H9 (cell line): Measurements from ENCODE around the gene SPINK1. TPM values are rescaled to one million over a fixed set of nuclear protein-coding genes. Genes with fewer than 3 reads are reported as not detected.

Experiments used
- DNase-seq: peaks from one replicate; pipeline ENCODE4 v3.0.0-alpha.2; 2017
- H2AFZ ChIP-seq: one replicate; pipeline ENCODE4 v1.6.1; 2013; ENCODE audit warnings: mild to moderate bottlenecking, low read length, control low read depth, moderate library complexity
- H2AK5ac ChIP-seq: 2 replicates; pipeline ENCODE4 v1.6.1; 2013; ENCODE audit warnings: low read length, control low read depth, mixed read lengths; ENCODE audit not compliant: insufficient read length
- H2BK120ac ChIP-seq: one replicate; pipeline ENCODE4 v1.6.1; 2013; ENCODE audit warnings: low read depth, mild to moderate bottlenecking, low read length, control low read depth, inconsistent platforms; ENCODE audit not compliant: poor library complexity, severe bottlenecking
- H2BK12ac ChIP-seq: 2 replicates; pipeline ENCODE4 v1.6.1; 2013; ENCODE audit warnings: low read length, control low read depth, mixed read lengths, low read depth; ENCODE audit not compliant: insufficient read length
- H2BK15ac ChIP-seq: 2 replicates; pipeline ENCODE4 v1.6.1; 2013; ENCODE audit warnings: low read depth, low read length, control low read depth
- H2BK20ac ChIP-seq: one replicate; pipeline ENCODE4 v1.6.1; 2013; ENCODE audit warnings: low read depth, mild to moderate bottlenecking, low read length, control low read depth, inconsistent platforms; ENCODE audit not compliant: poor library complexity, severe bottlenecking
- H2BK5ac ChIP-seq: 2 replicates; pipeline ENCODE4 v1.6.1; 2013; ENCODE audit warnings: low read length, control low read depth, mixed read lengths; ENCODE audit not compliant: insufficient read length
- H3K14ac ChIP-seq: 2 replicates; pipeline ENCODE4 v1.6.1; 2013; ENCODE audit warnings: low read length, control low read depth; ENCODE audit not compliant: insufficient read depth
- H3K18ac ChIP-seq: 2 replicates; pipeline ENCODE4 v1.6.1; 2013; ENCODE audit warnings: low read depth, mild to moderate bottlenecking, mixed read lengths, low read length, control low read depth; ENCODE audit not compliant: insufficient read length
- H3K23ac ChIP-seq: 2 replicates; pipeline ENCODE4 v1.6.1; 2013; ENCODE audit warnings: low read length, control low read depth, mixed read lengths, low read depth; ENCODE audit not compliant: insufficient read length
- H3K23me2 ChIP-seq: 2 replicates; pipeline ENCODE4 v1.6.1; 2013; ENCODE audit warnings: low read depth, mild to moderate bottlenecking, mixed read lengths, low read length, control low read depth; ENCODE audit not compliant: insufficient read length, poor library complexity, severe bottlenecking
- H3K27ac ChIP-seq: 2 replicates; pipeline ENCODE4 v1.5.1; 2013; ENCODE audit warnings: low read length, control low read depth, mixed read lengths, low read depth; ENCODE audit not compliant: insufficient read length
- H3K27me3 ChIP-seq: 2 replicates; pipeline ENCODE4 v1.6.1; 2013; ENCODE audit warnings: low read length, control low read depth, inconsistent platforms; ENCODE audit not compliant: insufficient read depth
- H3K4ac ChIP-seq: 2 replicates; pipeline ENCODE4 v1.6.1; 2013; ENCODE audit warnings: low read depth, mild to moderate bottlenecking, control low read depth, inconsistent platforms, low read length, moderate library complexity
- H3K4me1 ChIP-seq: 2 replicates; pipeline ENCODE4 v1.6.1; 2013; ENCODE audit warnings: low read length, control low read depth, inconsistent platforms; ENCODE audit not compliant: insufficient read depth
- H3K4me2 ChIP-seq: 2 replicates; pipeline ENCODE4 v1.6.1; 2013; ENCODE audit warnings: low read length, control low read depth, mixed read lengths; ENCODE audit not compliant: insufficient read length, insufficient read depth
- H3K56ac ChIP-seq: 2 replicates; pipeline ENCODE4 v1.6.1; 2013; ENCODE audit warnings: low read depth, mild to moderate bottlenecking, mixed read lengths, low read length, control low read depth; ENCODE audit not compliant: insufficient read length
- H3K79me1 ChIP-seq: 2 replicates; pipeline ENCODE4 v1.6.1; 2013; ENCODE audit warnings: low read depth, mild to moderate bottlenecking, moderate library complexity, low read length, control low read depth, inconsistent platforms; ENCODE audit not compliant: insufficient read depth, poor library complexity, severe bottlenecking
- H3K79me2 ChIP-seq: 2 replicates; pipeline ENCODE4 v1.6.1; 2013; ENCODE audit warnings: low read length, control low read depth, inconsistent platforms; ENCODE audit not compliant: insufficient read depth
- H3K9ac ChIP-seq: 2 replicates; pipeline ENCODE4 v1.6.1; 2013; ENCODE audit warnings: low read length, control low read depth, mixed read lengths; ENCODE audit not compliant: insufficient read length; ENCODE audit errors: extremely low read depth
- H3K9me3 ChIP-seq: one replicate; pipeline ENCODE4 v1.6.1; 2013; ENCODE audit warnings: low read depth, low read length, inconsistent platforms; ENCODE audit not compliant: control insufficient read depth
- H3T11ph ChIP-seq: one replicate; pipeline ENCODE4 v1.6.1; 2013; ENCODE audit warnings: mild to moderate bottlenecking, low read length, control low read depth, inconsistent platforms
- H4K20me1 ChIP-seq: one replicate; pipeline ENCODE4 v1.6.1; 2013; ENCODE audit not compliant: control insufficient read depth, insufficient read length, insufficient read depth
- H4K5ac ChIP-seq: 2 replicates; pipeline ENCODE4 v1.6.1; 2013; ENCODE audit warnings: low read depth, mild to moderate bottlenecking, mixed read lengths, low read length, control low read depth; ENCODE audit not compliant: insufficient read length
- H4K8ac ChIP-seq: replicated peaks from 2 replicates; pipeline ENCODE4 v1.6.1; 2013; ENCODE audit warnings: low read length, control low read depth, mixed read lengths, low read depth; ENCODE audit not compliant: insufficient read length
- H4K91ac ChIP-seq: 2 replicates; pipeline ENCODE4 v1.6.1; 2013; ENCODE audit warnings: low read depth, mild to moderate bottlenecking, moderate library complexity, mixed read lengths, low read length, control low read depth; ENCODE audit not compliant: insufficient read length
- H3K27ac Mint-ChIP-seq, 3 experiments: 2 replicates in 2 of 3; 3 replicates in 1 of 3; pipeline ENCODE4 v1.8.0; 2020 to 2021; ENCODE audit warnings: mixed read lengths in 3 of 3, mild to moderate bottlenecking in 1 of 3, moderate library complexity in 1 of 3
- H3K27me3 Mint-ChIP-seq: 2 replicates; pipeline ENCODE4 v1.8.0; 2021; ENCODE audit warnings: low read depth, mild to moderate bottlenecking, moderate library complexity, mixed read lengths
- H3K36me3 Mint-ChIP-seq, 3 experiments: 2 replicates in 2 of 3; 3 replicates in 1 of 3; pipeline ENCODE4 v1.8.0; 2020 to 2021; ENCODE audit warnings: low read depth in 3 of 3, mixed read lengths in 3 of 3; ENCODE audit not compliant: insufficient read depth in 1 of 3
- H3K4me1 Mint-ChIP-seq, 2 experiments: 2 replicates each; pipeline ENCODE4 v1.8.0; 2020; ENCODE audit warnings: mixed read lengths in 2 of 2
- H3K4me3 Mint-ChIP-seq, 2 experiments: 2 replicates in 1 of 2; 3 replicates in 1 of 2; pipeline ENCODE4 v1.8.0; 2020 to 2021; ENCODE audit warnings: mild to moderate bottlenecking in 2 of 2, mixed read lengths in 2 of 2, moderate library complexity in 1 of 2
- H3K9me3 Mint-ChIP-seq, 2 experiments: 2 replicates in 1 of 2; 3 replicates in 1 of 2; pipeline ENCODE4 v1.8.0; 2020; ENCODE audit warnings: mild to moderate bottlenecking in 2 of 2, mixed read lengths in 2 of 2, moderate library complexity in 1 of 2
- WGBS: extraction: QIAGEN DNeasy Blood & Tissue Kit; methylation state at CpG from one replicate; pipeline ENCODE4 v1.1.7; 2013; ENCODE audit warnings: missing lambda C conversion rate, low lambda C conversion rate, mixed read lengths; ENCODE audit not compliant: insufficient read length; ENCODE audit errors: extremely low coverage; 5-methylcytosine and 5-hydroxymethylcytosine counted together
- total RNA-seq: library from RNA; stranded (reverse); gene quantifications from 2 replicates; pipeline ENCODE4 v1.2.1, GENCODE V29; 2021
- TF ChIP-seq, protein P1 (sequence below): fragments of 200-600 bp; sonication (generic); conservative IDR thresholded peaks from 3 replicates; pipeline ENCODE4 v1.8.0; 2021; ENCODE audit warnings: antibody characterized with exemption, mild to moderate bottlenecking

SPINK1 gene
- total RNA-seq, 1 experiment from 2014 or later, result 3.1 TPM

DNA sequence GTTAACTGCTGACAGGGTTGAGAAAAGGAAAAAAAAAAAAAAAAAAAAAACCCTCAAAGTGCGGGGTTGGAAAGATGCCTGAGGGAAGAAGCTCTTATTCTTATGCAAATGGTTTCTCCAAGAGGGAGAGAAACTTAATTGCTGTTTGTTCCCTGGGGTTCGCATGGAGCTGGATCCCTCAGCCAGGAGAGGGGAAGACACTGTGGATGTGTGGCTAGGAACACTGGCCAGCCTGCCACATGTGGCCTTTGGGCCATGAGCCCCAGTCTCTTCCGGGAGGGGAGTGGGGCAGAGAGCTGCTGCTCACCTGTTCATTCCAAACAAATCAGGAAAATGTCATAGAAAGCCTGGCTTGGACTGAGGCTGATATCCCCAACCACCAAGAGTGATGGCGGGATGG, 37.6 kb upstream of the SPINK1 start:
- peaks cover 12 to 89% (median 34%) of the 10 kb centered on the region in 3 experiments for H3K36me3 Mint-ChIP-seq
- Histone ChIP-seq H3K56ac (peak overlapping the region; percentile 68), H3K79me1 (no peaks in the 10 kb centered on the region), H4K20me1 (no peaks in the 10 kb centered on the region), H3K18ac (peak overlapping the region; percentile 94), H4K91ac (no peak overlapping the region), H3T11ph (no peak overlapping the region), H2AK5ac (no peak overlapping the region), H2BK15ac (no peak overlapping the region), H2BK12ac (peak overlapping the region; percentile 96), H2BK120ac (no peak overlapping the region), H3K9ac (peak overlapping the region; percentile 41), H3K23me2 (peaks cover 6% of the 10 kb centered on the region), H2BK5ac (peak overlapping the region; percentile 88), H3K4ac (no peak overlapping the region; the same call in 1 of the 2 replicates), H3K4me2 (peak overlapping the region; percentile 61), H3K23ac (no peak overlapping the region), H4K8ac (no peak overlapping the region), H2BK20ac (no peak overlapping the region), H3K14ac (peak overlapping the region; percentile 91; the same call in 1 of the 2 replicates), H3K27me3 (no peaks in the 10 kb centered on the region), H2AFZ (no peak overlapping the region), H3K27ac (peak overlapping the region; percentile 98), H3K79me2 (peaks cover 13% of the 10 kb centered on the region; the same call in 1 of the 2 replicates), H3K4me1 (peaks cover 2% of the 10 kb centered on the region; the same call in 1 of the 2 replicates), H4K5ac (peak overlapping the region; percentile 54), H3K9me3 (no peaks in the 10 kb centered on the region)
- no CpG with 5 or more reads among the region's 4 CpGs for WGBS
- H3K27ac Mint-ChIP-seq, result peak overlapping the region; percentile 97 to 99 (median 98)
- peak; percentile 84 for DNase-seq
- TF ChIP-seq, protein P1, sequence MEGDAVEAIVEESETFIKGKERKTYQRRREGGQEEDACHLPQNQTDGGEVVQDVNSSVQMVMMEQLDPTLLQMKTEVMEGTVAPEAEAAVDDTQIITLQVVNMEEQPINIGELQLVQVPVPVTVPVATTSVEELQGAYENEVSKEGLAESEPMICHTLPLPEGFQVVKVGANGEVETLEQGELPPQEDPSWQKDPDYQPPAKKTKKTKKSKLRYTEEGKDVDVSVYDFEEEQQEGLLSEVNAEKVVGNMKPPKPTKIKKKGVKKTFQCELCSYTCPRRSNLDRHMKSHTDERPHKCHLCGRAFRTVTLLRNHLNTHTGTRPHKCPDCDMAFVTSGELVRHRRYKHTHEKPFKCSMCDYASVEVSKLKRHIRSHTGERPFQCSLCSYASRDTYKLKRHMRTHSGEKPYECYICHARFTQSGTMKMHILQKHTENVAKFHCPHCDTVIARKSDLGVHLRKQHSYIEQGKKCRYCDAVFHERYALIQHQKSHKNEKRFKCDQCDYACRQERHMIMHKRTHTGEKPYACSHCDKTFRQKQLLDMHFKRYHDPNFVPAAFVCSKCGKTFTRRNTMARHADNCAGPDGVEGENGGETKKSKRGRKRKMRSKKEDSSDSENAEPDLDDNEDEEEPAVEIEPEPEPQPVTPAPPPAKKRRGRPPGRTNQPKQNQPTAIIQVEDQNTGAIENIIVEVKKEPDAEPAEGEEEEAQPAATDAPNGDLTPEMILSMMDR, result no peak
- peak overlapping the region; percentile 66 to 92 for H3K4me3 Mint-ChIP-seq
- H3K27me3 Mint-ChIP-seq, result peaks cover 7% of the 10 kb centered on the region
- H3K9me3 Mint-ChIP-seq, result peaks cover 0 to 4% of the 10 kb centered on the region in 2 experiments; a peak in 2 of 5 replicates
- peaks cover 67 to 76% of the 10 kb centered on the region in 2 experiments for H3K4me1 Mint-ChIP-seq
